Inferior parietal cortex (tissue), 1 donor: Measurements from ENCODE around the gene LBH.

Experiments used
- DNase-seq: peaks from one replicate; pipeline ENCODE4 v3.0.0-alpha.2; 2016; ENCODE audit errors: extremely low spot score

The LBH gene

GRCh38 chr2:30217644-30218337 lies 13.5 kb upstream of the LBH start:
- no peak for DNase-seq

DNA sequence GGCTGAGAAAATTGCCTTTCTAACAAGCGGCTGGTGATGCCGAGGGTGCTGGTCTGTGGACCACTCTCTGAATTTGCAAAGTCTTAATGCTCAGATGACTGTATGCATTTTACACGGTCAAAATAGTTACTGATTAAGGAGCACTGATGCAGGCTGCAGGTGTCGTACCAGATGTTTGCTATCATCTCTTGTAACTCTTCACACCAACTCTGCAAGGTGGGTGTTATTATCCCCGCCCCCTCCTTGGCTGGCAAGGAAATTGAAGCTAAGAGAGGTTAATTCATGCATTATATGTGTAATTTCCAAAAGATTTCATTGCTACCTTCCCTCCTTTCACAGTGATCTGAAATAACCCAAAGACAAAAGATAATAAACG lies 13.0 kb upstream of the LBH start:
- DNase-seq: no peak

- no peak for DNase-seq
Observed at GRCh38 chr2:30218814-30219213, 12.5 kb upstream of the LBH start.

DNA sequence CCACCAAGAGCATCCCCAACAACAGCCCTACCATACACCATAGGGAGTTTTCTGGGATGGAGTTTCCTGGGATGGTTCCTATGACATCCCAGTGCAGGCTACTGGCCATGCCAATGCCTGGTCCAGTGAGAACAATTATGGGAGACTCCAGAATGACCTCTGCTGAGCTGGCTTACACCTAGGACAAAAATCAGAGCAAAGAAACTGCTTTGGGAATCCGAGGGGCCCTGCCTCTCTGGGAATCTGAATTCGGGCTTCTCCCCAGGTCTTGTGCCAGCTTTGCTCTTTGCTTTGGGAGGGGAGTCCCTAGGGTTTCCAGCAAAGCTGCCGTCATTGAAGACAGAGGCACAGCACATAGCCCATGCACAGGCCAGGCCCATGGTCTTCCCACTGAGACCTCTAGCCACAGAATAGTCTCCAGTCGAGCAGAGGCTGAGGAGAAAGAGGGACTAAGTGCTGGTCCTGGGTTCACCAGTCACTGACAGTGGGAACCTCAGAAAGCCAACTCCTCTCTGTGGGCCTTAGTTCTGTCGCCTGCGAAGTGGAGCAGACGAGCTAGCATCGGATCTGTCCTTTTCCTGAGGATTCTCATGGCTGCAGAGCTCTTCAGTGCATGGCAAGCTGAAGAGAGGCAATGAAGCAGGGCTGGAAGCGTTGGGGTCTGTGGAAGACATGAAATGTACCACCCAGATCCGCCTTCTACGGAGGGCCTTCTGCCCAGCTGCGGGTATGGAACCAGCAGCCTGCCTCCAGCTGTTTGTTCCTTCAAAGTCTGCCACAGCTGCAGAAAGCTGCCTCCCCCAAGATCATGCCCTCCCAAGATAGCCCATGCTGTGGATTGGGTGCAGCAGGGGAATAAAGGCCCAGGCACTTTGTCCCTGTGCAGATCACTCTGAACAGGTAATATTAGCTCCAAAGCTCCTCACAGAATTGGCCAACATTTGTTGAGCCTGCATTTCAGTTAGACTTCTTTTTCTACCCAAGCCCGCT lies 11.2 kb upstream of the LBH start:
- no peak for DNase-seq

DNA sequence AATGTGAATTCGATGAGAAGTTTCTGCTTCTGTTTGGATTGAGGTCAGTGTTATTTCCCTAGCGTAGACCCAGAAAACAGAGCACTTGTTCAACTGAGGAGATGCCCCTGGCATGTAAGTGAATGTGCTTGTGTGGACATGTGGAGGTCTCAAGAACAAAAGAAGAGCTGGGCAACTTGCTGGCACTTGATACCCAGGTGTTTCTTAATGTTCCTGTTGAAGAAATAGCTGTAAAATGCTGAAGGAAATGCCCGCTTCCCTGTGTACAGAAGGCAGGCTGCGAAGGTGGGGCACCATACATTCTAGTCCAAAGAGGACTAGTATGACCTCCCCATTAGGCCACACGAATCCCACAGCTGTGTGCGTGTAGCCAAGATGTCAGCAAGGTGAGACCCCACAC lies 9.8 kb upstream of the LBH start:
- DNase-seq: no peak

DNA sequence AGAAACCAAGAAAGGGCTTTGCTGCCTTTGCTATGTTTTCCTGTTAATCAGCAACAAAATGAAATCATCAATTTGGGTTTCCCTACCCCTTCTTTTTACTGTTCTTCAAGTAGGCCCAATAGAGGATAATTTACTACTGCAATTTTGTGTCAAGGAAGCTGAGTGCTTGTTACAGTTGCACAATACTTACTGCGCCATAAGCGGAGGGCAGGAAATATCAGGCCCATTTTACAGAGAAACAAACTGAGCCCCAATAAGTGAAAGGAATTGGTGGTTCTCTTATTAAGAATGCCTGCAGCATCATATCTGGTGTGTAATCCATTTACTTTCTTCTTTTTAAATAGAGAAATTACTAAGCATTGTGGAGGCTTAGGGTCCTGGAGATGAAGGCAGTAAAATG lies 9.3 kb upstream of the LBH start:
- no peak for DNase-seq

DNA sequence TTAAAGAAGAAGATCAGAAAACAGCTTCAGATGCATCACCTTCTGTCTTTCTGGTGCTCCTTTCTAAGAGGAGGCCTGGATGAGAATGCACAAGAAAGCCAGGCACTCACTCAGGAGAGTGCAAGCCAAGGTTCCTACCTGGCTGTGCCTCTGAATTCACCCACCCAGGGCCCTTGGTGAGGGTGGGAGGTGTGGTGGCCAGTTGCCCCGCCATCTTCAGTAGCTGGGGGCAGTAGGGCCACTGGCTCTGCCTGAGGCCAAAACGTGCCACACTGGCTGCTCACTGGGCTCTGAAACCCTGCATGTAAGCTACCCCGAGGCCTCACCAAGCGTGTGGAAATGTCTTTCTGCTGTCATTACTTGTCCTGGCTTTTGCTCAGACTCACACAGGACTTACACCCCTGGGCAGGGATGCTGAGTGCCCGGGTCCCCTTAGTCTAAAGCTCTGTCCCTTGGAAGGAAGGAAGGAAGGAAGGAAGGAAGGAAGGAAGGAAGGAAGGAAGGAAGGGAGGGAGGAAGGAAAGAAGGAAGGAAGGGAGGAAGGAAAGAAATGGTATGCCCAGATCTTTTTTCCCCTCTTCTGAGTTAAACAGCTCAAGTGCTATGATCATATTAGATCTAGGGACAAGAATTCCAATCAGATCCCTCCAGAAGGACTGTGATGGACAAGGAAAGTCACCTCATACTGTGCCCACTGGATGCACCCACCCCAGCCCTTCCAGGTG lies 8.5 kb upstream of the LBH start:
- no peak for DNase-seq

DNA sequence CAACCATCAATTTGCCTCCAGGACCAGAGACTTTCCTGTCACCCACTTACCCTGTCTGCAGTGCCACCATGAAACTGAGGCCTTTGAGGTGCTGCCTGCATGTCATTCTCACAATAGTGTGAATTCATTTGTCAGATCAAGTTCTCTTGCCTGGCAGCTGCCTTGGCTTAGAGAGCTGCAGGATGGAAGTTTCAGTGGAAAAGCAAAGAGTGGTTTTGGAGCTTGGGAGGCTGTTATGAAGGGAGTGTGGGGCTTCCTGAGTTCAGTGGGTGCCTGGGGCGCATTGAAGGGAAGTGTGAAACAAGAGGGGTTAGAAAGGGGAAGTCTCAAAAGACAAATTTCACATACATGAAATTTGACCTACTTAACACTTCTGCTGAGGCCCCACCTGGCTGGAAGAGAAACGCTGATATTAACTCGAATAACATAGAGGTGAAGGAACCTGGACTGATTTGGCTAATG lies 7.9 kb upstream of the LBH start:
- DNase-seq: no peak

GRCh38 chr2:30224151-30224550 lies 7.2 kb upstream of the LBH start:
- DNase-seq: no peak

- no peak for DNase-seq
Observed at GRCh38 chr2:30225131-30225762, 6.1 kb upstream of the LBH start.

DNA sequence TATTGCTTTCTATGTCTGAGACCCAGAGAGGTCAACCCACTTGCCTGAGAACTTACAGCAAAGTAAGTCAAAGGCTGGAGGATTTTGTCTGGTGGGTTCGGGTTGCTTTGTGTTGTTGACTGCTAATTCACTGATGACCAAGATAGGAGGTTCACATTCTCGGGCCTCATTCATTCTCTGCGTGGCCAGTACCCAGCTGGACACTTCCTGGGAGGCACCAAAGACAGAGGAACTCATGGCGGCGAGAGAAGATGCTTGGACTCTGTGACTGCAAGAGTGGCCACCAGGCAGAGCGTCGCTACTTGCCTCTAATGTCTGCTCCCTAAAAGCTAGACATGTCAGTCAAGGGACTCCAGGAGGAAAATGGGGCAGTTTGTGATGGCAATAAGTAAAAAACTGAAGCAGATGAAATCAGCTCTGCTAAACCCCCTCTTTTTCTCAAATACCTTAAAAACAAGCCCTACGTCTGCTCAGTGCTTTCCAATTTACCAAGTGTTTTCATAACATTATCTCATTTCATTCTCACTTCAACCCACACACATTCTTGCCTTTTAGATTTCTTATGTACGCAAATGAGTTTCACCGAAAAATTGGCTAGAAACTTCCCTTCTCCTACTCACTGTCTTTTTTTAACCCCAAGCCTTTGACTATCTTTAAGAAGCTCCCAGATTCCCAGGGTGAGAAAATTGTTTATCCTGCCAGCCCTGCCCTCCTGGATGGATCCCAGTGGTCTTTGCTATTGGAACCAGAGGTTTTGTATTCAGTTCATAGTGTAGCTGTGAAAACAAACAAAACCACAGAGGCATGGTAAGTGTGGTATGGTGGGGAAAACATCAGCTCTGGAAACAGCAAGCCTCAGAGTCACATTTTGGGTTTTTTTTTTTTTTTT lies 4.9 kb upstream of the LBH start:
- DNase-seq: peak; percentile 42

DNA sequence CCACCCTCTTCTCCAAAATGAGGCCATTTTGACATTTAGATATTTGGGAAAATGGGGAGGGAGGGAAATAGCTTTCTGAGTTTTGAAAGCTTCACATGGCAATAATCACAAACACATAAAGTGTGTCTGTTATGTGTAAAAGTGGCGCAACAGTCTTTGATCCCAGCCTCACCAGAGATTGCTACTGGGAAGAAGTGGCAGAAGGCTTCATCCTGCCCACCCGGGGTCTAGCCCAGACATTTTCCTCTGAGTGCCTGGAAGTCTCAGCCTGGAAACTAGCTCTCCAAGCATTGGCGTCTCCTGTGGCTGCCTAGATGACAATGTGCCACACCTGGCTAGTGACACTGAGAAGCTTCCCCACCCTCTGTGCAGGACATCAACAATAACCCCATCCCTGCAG lies 1.7 kb upstream of the LBH start:
- no peak for DNase-seq

GRCh38 chr2:30230497-30231211 lies 680 bp upstream of the LBH start:
- no peak for DNase-seq

DNA sequence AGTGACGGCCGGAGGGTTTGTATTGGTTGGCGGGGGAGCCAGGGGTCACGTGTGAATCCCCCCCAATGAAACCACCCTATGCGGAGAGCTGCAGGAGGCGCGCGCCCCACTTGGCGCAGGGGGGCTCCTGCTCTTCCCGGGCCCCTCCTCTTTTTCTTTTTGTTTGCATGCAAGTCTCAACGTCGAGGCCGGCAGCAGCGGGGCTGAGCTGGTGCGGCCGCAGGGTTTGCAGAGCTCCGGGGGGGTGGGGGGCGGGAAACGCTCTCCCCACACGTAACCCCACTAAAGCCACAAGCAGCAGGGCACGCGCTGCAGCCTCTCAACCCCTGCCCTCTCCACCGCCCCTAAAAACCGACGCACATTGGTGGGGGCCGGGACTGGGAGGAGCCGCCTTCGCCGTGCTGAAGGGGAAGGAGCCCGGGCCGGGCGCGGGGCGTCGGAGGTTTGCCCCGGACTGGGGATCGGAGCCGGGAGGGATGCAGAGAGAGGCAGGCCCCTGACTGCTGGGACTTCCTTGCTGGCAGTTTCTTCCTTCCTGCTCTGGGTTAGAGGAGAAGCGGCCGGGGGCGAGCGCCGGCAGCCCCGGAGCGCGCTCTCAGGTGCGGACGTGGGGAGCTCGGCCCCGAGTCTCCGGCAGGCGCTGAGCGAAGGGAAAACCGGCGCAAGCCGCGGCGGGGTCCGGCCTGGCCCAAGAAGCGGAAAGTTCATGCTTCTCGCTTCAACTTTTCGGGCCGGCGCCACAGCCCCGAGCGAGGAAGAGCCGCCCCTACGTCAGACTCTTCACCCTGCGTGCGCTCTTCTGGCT lies 864 bp downstream of the LBH start:
- no peak for DNase-seq

DNA sequence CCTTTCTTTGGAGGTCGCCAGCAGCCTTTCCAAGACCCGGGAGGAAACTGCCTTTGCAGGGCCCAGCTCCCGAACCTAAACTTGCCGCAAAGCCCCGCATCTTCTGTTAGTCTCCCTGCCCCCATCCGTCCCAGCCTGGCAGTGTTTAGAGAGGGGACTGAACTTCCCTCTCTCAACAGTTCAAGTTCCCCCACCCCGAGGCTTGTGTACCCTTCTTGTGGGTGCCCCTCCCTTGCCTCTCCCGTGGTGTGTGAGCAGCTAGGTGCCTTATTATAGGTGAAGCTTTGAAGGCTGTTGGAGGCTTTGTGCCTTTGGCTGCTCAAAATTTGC lies 1.4 kb downstream of the LBH start:
- no peak for DNase-seq

DNA sequence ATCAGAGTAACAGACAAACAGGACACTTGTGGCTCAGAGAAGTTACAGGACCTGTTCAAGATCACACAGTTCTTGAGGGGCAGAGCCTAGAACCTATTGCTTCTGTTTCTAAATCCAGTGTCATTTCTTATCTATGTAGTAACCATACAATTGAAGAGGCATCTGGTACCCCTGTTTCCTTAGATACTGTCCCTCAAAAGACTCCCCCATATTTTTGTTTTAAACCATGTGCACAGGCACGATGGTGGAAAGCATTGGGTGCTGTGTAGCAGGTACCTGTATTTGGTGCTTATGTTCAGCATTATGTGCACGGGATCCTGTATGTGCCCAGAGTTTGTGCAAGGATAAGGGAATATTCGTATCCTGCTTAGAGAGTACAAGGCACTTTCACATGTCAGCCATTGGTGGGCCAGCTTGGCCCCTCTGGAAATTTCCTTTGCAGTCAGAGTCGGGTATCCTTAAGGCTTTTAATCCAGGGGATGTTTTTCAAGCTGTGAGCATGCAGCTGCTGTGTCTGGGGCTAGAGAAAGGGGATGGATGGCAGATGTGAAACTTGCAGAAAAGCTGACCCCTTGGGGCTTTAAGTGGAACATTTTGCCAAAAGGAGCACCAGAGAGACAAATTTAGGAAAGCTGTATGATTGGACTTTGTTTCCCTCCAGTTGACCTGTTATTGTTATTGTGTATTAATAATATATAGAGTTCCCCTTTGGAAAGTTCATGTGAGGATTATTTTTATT lies 2.1 kb downstream of the LBH start:
- no peak for DNase-seq

DNA sequence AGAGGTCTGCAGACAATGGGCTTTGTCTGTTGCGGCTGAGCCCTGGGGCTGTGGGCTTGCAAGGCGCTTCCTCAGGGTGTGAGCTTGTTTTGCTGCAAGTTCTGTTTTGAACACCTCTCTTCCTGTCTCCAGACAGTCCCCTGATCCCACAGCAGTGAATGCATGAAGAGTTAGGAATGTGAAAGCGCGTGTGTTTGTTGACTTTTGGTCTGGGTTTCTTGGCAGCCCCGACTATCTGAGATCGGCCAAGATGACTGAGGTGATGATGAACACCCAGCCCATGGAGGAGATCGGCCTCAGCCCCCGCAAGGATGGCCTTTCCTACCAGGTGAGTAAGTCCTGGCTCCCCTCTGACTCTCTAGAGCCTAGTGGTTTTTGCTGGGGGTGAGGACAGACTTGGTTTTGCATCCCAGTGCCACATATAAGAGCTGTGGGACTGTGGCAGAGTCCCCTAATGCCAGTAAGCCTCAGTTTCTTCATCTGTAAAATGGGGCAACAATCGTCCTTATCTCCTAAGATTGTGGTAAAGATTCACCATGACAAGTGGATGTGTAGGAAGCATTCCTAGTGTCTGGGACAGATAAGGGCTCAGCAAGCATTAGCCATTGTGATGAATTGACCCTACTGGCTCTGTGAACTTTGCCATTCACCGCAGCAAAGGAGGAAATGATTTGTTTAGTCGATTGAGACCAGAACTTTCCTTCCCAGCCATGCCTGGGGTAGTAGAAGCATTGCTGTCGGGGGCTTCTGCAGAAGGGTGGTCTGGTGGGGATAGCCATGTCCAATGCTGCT lies 3.0 kb downstream of the LBH start:
- no peak for DNase-seq
